GM23248 (cell line): ENCODE data around the gene SGPP1.

Experiments
- EZH2 ChIP-seq: fragments of 200-600 bp; sonication (generic); IDR thresholded peaks from 2 replicates; pipeline ENCODE4 v1.6.1; 2018; ENCODE audit warnings: antibody characterized with exemption, mild to moderate bottlenecking; ENCODE audit not compliant: insufficient read depth, poor library complexity, severe bottlenecking
- EZH2phosphoT487 ChIP-seq: fragments of 200-600 bp; sonication (generic); IDR thresholded peaks from 2 replicates; pipeline ENCODE4 v1.6.1; 2018; ENCODE audit warnings: antibody characterized with exemption, moderate library complexity, mild to moderate bottlenecking, low read depth; ENCODE audit not compliant: insufficient read depth

DNA sequence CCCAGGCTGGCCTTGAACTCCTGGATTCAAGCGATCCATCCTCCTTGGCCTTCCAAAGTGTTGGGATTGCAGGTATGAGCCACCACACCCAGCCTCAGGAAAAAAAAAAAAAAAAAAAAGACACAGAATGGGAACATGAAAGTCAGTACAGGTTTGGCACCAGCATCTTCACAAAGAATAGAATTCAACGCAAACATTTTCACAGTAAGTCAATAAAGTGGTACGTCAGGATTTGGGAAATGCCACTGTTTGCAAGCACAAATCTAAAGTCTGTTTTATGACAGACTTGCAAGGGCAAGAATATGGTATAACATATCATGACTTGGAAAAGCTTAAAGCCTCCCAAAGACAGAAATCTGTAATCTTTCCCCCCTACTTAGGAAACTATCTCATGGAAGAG lies 51.2 kb downstream of the SGPP1 start:
- TF ChIP-seq EZH2phosphoT487 (no peak), EZH2 (no peak)
